ENCODE data around the gene RLIM. TPM values are rescaled to one million over a fixed set of nuclear protein-coding genes. Genes with fewer than 3 reads are reported as not detected.

RLIM gene
- total and polyA plus RNA-seq, 2 of the 13 experiments (the other 11 are each of a cell fraction or from before 2014, with no cell fraction given) = 7.7 to 24.5 TPM

DNA sequence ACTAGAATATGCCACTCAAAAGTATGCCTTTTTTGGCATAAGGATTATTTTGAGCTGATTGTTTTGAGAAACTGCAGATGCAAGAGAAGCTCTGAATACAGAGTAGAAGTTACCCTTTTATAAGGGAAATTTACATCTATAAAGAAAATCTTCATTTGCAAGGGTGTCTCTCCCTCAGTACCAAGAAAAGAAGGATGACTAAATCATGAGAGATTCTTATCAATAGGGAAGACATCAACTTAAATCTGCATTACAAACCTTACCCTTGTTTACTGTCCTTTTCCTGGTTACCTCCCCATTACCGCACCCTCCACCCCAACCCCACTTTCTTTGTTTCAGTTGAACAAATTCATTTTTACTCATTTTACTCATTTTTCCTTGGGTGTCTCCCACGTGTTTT lies 62.5 kb downstream of the RLIM start:
- Histone ChIP-seq H3K9ac (ENCODE audit: insufficient read depth, low read depth, low read length) (no peak overlapping the region), H3K9me3 (ENCODE audit: low read length) (no peaks in the 10 kb centered on the region), H3K4me1 (ENCODE audit: insufficient read depth, low read length) (no peaks in the 10 kb centered on the region), H3K27ac (ENCODE audit: extremely low read length, insufficient read depth, low read length) (no peak overlapping the region), H4K20me1 (ENCODE audit: insufficient read depth, low read length) (no peaks in the 10 kb centered on the region), H2AFZ (ENCODE audit: low read length) (no peak overlapping the region), H3K4me2 (ENCODE audit: low read depth, low read length) (no peak overlapping the region), H3K4me3 (replicated peaks in 1 of 3; ENCODE audit: insufficient read depth in 1 of 3, low read depth in 2 of 3, low read length in 3 of 3) (no peak overlapping the region), H3K79me2 (ENCODE audit: insufficient read depth, low read length) (no peaks in the 10 kb centered on the region), H3K36me3 (replicated peaks in 1 of 2; ENCODE audit: control insufficient read depth in 1 of 2, insufficient read depth in 2 of 2, low read length in 2 of 2) (no peaks in the 10 kb centered on the region), H3K27me3 (ENCODE audit: control insufficient read depth in 1 of 2, insufficient read depth in 2 of 2, low read length in 2 of 2) (no peaks in the 10 kb centered on the region)
- ChIA-PET CTCF (ENCODE audit: low intra/inter-chr PET ratio, low total read pairs) (no interaction called here), POLR2A (no interaction called here)
- 48% methylated on average over 2 of the region's 2 CpGs for WGBS (ENCODE audit: low lambda C conversion rate)
- no peak for TF ChIP-seq PBX2 (CRISPR knock-in tag; IDR thresholded peaks at IDR 0.05)
- TF ChIP-seq, protein P1, sequence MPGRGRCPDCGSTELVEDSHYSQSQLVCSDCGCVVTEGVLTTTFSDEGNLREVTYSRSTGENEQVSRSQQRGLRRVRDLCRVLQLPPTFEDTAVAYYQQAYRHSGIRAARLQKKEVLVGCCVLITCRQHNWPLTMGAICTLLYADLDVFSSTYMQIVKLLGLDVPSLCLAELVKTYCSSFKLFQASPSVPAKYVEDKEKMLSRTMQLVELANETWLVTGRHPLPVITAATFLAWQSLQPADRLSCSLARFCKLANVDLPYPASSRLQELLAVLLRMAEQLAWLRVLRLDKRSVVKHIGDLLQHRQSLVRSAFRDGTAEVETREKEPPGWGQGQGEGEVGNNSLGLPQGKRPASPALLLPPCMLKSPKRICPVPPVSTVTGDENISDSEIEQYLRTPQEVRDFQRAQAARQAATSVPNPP (CRISPR knock-in tag; IDR thresholded peaks at IDR 0.05) = no peak
- no peak for TF ChIP-seq ZNF34 (CRISPR knock-in tag; IDR thresholded peaks at IDR 0.05; ENCODE audit: borderline replicate concordance)
- TF ChIP-seq TBP (CRISPR knock-in tag; IDR thresholded peaks at IDR 0.05) = no peak
- TF ChIP-seq, protein P2, sequence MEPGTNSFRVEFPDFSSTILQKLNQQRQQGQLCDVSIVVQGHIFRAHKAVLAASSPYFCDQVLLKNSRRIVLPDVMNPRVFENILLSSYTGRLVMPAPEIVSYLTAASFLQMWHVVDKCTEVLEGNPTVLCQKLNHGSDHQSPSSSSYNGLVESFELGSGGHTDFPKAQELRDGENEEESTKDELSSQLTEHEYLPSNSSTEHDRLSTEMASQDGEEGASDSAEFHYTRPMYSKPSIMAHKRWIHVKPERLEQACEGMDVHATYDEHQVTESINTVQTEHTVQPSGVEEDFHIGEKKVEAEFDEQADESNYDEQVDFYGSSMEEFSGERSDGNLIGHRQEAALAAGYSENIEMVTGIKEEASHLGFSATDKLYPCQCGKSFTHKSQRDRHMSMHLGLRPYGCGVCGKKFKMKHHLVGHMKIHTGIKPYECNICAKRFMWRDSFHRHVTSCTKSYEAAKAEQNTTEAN (CRISPR knock-in tag; conservative IDR thresholded peaks at IDR 0.05) = no peak
- TF ChIP-seq SUZ12 (IDR thresholded peaks at IDR 0.05; ENCODE audit: low read depth, low read length) = no peak
- TF ChIP-seq ZNF841 (CRISPR knock-in tag; IDR thresholded peaks at IDR 0.05; ENCODE audit: borderline replicate concordance) = no peak
- TF ChIP-seq MAFK (conservative IDR thresholded peaks at IDR 0.05 in 1 of 2, IDR thresholded peaks at IDR 0.05 in 1 of 2; ENCODE audit: low read length in 2 of 2) = no peak
- FAIRE-seq = no peak
- ATAC-seq = no peak
- DNase-seq (ENCODE audit: low spot score) = no peak
- in situ Hi-C loops (cut with HindIII; ENCODE audit: extremely low pct_ligation_motif_present, low pct_unique_long_range_greater_than_20kb) = no loop called here
- BruUV-seq (replicated peaks) = no TSS peak
- intact Hi-C loops (cut with micrococcal nuclease; ENCODE audit: unreplicated experiment) = loop anchor here (5.0 kb wide), 1 partner anchor 1050 kb away; no protein-coding TSS in a partner anchor

Data from HepG2 (cell line).